Neural progenitor cell (in vitro differentiated cells): ENCODE data around the gene TMEM185B.

ENCODE experiments used
- CTCF ChIP-seq: fragments of 200-600 bp; sonication (generic); IDR thresholded peaks from 2 replicates; pipeline ENCODE4 v1.5.1; 2017; ENCODE audit warnings: antibody characterized with exemption, mild to moderate bottlenecking
- EZH2 ChIP-seq: fragments of 200-600 bp; sonication (generic); IDR thresholded peaks from 2 replicates; pipeline ENCODE4 v1.6.1; 2017; ENCODE audit warnings: antibody characterized with exemption, mild to moderate bottlenecking, moderate library complexity
- EZH2phosphoT487 ChIP-seq: fragments of 200-600 bp; sonication (generic); IDR thresholded peaks from 2 replicates; pipeline ENCODE4 v1.6.1; 2017; ENCODE audit warnings: antibody characterized with exemption

DNA sequence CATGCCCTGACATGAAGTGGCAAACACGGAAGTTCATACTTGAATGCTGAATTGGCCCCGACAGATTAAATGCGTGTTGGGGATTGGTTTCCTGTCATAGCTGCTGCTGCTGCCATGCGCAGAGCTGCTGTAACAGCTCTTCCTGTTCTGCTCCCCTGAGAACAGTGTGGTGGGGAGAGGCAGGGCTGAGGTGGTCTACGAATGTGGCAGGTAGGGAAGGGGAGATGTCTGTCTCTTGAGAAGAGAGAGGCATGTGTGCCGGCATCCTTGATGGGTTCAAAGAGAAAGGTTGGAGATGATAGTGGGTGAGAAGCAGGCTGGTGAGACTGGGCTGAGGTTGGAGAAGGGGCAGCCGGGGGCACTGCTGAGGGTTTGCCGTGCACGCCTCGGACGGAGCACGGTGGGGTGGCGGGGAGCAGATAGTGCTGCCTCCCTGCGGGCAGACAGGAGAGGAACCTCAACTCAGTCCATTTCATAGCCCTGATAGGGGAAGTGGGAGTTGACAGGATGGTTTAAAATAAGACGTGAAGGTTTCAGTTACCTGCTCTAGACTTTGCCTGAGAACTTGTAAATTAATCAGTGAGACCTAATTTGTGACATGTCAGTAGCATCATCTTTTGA, 46.1 kb downstream of the TMEM185B start:
- TF ChIP-seq CTCF (no peak), EZH2 (no peak), EZH2phosphoT487 (no peak)
